ENCODE results near the gene MAN2B2.

MAN2B2 gene

GRCh38 chr4:6595897-6596537 lies 21.0 kb downstream of the MAN2B2 start:
- DNase-seq, result no peak

DNA sequence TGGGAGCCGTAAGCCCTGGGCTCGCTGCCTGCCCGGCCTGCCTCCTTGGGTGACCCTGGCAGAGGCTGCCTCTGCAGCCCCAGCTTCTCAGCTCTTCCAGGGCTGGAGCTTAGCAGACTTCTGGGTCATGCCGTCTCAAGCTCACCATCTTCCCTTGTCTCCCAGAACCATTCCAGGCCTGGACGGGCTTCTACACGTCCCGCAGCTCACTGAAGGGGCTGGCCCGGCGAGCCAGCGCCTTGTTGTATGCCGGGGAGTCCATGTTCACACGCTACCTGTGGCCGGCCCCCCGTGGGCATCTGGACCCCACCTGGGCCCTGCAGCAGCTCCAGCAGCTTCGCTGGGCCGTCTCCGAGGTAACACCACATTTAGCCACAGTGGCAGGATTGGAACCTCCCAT lies 22.0 kb downstream of the MAN2B2 start:
- DNase-seq, result no peak

DNA sequence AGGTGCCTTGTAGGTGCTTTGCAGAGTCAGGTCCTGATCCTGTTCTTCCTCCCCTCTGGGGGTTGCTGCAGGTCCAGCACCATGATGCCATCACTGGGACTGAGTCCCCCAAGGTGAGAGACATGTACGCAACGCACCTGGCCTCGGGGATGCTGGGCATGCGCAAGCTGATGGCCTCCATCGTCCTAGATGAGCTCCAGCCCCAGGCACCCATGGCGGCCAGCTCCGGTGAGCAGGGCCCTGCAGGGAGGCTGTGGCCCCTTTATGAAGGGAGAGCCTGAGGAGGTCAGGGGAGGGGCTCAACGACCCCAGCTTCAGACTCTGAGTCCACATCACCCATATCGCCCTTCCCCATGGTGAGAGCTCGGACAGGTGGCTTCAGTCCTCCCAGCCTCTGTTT lies 23.1 kb downstream of the MAN2B2 start:
- no peak for DNase-seq

DNA sequence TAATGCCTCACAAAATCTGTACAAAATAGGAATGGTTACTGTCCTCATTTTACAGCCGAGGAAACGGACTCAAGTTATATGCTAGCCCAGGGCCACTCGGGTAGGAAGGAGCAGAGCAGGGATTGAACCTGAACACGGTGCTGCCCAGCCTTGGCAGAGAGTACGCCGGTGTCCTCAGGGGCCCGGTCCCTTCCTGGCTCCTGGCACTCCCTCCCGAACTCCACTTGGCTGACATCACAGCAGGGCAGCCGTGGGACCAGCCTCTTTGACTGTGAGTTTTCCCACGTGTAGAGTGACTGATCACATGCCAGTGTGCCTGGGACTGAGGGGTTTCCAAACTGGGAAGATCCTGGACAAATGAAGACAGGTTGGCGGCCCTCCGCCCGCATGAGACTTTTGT lies 23.7 kb downstream of the MAN2B2 start:
- no peak for DNase-seq

- no peak for DNase-seq
Measured at GRCh38 chr4:6601661-6602250, 26.8 kb downstream of the MAN2B2 start.

GRCh38 chr4:6602289-6602688 lies 27.3 kb downstream of the MAN2B2 start:
- no peak for DNase-seq

DNA sequence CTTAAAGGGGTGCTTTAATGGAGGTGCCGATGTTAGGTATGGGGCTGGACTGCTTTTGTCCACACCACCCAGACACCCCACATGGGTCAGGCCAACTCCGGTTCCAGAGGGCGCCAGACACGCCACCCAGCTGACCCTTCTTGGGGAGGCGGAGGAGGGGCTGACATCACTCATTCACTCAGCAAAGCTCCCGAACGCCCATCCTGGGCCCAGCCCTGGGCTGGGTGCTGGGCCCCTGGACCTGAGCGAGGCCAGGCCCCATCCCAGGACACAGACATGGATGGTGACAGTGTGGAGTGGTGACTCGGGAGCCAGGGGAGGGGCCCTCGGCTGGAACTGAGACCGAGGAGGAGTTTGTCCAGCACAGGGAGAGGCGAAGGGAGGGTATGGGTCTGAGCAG lies 28.1 kb downstream of the MAN2B2 start:
- DNase-seq, result no peak

DNA sequence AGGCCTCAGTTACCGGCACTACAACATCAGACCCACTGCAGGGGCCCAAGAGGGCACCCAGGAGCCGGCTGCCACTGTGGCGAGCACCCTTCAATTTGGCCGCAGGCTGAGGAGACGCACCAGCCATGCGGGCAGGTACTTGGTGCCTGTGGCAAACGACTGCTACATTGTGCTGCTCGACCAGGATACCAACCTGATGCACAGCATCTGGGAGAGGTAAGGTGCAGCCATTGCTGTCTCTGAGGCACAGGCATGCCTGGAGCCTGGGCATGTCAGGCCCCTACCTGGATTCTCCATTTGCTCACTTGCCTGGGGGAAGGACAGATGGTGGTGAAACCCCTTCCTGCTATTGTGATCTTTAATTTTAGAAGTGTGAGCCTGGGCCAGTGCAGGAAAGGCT lies 30.1 kb downstream of the MAN2B2 start:
- no peak for DNase-seq

DNA sequence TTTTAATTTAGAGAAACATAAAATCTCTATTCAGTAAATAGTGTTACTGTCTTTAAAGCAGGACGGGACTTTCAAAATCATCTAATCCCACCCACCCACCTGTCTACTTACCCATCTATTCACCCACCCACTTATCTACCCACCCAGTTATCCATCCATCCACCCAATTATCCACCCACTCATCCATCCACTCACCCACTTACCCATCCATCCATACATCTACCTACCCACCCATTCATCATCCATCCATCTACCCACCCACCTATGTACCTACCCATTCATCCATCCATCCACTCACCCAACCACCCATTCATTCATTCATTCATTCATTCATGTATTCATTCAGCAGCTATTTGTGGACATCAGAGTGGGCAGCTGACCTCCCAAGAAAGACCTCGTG lies 30.6 kb downstream of the MAN2B2 start:
- DNase-seq, result no peak

DNA sequence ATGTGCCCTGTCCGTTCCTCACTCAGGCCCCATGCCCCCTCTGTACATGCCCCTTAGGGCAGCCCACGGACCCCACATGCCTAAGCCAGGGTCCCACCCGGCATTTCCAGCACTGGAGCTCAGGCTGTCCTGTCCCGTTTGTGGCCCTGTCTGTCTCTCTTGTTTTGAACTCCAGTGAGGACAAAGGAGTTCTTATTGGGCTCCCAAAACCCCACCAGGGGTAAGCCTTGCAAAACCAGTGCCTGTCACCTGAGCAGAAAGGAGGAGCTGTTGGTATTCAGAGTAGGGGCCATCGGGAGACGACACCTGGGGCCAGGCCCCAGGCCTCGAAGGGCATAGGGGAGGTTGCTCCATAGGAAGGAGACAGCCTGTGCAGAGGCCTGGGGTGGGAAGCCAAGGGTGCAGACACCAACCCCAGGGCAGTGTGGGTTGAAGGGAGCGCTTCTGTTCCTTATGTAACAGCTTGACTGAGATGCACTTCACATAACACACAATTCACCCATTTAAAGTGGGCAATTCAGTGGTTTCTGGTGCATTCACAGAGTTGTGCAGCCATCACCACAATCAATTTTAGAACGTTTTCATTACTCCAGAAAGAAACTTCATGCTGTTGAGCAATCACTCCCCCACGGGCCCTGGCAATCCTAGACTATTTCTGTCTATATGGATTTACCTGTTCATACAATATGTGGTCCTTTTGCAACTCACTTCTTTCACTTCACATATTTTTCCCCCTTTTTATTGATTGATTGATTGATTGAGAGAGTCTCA lies 31.7 kb downstream of the MAN2B2 start:
- no peak for DNase-seq

DNA sequence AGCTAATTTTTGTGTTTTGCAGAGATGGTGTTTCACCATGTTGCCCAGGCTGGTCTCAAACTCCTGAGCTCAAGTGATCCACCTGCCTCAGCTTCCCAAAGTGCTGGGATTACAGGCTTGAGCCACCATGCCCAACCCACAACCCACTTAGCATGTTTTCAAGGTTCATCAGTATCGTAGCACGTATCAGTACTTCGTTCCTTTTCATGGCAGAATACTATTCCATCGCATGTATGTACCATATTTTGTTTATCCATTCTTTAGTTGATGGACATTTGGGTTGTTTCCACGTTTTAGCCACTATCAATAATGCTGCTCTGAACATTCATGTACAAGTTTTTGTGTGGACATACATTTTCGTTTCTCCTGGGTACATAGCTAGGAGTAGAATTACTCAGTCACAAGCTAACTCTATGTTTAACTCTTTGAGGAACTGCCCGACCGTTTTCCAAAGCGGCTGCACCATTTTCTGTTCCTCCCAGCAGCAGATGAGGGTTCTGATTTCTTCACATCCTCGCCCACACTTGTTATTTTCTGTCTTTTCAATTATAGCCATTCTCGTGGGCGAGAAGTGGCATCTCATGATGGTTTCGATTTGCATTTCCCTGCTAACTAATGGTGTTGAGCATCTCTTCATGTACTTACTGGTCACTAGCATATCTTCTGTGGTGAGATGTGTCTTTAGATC lies 32.5 kb downstream of the MAN2B2 start:
- DNase-seq, result no peak

- DNase-seq, result no peak
Measured at GRCh38 chr4:6608758-6609414, 33.9 kb downstream of the MAN2B2 start.

DNA sequence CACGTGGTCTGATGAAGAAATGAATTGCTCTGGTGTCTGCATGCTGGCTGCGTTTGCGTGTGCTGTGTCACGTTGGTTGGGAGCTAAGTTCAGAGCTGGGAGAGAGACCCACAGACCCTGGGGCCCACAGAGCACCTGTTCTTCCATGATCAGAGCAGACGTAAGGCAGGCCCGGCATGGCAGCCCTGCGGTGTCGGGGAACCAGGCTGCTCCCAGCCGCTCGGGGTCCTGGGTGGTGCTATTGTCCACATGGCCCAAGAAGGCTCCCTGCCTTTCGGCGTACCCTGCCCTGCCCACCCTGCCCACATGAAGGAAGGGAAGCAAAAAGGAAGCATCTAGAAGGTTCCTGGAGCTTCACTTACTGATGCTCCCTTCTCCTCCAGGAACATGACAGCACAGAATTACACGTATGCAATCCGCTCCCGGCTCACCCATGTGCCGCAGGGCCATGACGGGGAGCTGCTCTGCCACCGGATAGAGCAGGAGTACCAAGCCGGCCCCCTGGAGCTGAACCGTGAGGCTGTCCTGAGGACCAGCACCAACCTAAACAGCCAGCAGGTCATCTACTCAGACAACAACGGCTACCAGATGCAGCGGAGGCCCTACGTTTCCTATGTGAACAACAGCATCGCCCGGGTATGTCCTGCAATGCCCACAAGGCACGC lies 34.6 kb downstream of the MAN2B2 start:
- no peak for DNase-seq

DNA sequence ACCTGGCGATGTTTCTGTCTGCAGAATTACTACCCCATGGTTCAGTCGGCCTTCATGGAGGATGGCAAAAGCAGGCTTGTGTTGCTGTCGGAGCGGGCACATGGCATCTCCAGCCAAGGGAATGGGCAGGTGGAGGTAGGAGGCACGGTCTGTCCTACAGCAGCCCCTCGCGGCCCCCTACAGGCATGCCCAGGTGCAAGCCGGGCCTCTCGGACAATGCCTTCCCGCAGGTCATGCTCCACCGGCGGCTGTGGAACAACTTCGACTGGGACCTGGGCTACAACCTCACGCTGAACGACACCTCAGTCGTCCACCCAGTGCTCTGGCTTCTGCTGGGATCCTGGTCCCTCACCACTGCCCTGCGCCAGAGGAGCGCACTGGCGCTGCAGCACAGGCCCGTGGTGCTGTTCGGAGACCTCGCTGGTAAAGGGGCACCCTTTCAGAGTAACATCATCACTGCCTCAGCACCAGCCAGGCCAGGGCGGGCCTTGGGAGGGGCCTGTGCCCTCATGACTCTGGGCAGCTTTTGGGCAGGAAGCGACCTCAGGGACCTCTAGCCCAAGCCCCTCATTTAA lies 36.0 kb downstream of the MAN2B2 start:
- no peak for DNase-seq

- no peak for DNase-seq
Measured at GRCh38 chr4:6612961-6613675, 38.1 kb downstream of the MAN2B2 start.

GRCh38 chr4:6613676-6614651 lies 39.0 kb downstream of the MAN2B2 start:
- no peak for DNase-seq

GRCh38 chr4:6614701-6615230 lies 39.8 kb downstream of the MAN2B2 start:
- no peak for DNase-seq

- DNase-seq, result no peak
Measured at GRCh38 chr4:6616087-6616995, 41.4 kb downstream of the MAN2B2 start.

DNA sequence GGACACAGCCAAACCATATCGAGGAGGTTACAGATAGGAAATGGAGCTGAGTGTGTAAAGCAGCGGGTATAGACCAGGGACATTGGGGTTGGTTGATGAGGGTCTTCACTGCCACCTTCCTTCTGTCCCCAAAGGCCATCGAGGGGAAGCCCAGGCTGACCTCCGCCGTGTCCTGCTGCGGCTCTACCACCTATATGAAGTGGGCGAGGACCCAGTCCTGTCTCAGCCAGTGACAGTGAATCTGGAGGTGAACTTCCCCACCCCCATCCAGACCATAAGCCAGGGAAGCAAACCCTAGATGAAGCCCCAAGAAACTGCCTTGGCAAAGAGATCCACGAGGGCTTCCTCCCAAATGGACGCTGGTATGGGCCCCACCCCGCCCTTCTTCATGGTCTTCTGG lies 42.3 kb downstream of the MAN2B2 start:
- DNase-seq, result no peak
